LoVo (cell line): ENCODE measurements around the gene ZNF407.
A peak's percentile ranks its signal among the peaks of the same experiment; 100 is the strongest.

Source experiments
- DNase-seq: peaks from one replicate; pipeline ENCODE4 v3.0.0-alpha.2; 2016; ENCODE audit warnings: low spot score

ZNF407 gene

GRCh38 chr18:74789078-74789477 lies 191.4 kb downstream of the ZNF407 start:
- DNase-seq = no peak

DNA sequence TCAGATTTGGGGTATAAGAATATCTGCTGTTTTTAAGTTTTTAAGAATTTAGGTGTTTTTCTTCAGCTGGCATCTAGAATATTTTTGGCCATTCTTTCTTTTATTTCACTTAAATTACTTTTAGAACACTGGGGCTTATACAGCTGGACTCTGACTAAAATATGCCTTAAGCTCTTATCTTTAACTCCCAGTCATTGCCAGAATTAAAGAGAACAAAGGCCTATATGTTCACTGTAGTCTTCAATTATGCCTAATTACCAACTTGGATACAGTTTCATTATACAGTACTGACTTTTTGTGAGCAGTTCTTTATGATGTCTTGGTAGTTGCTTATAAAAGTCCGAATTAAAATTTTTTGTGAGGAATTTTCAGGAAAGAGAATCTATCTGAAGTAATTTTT lies 192.8 kb downstream of the ZNF407 start:
- no peak for DNase-seq

DNA sequence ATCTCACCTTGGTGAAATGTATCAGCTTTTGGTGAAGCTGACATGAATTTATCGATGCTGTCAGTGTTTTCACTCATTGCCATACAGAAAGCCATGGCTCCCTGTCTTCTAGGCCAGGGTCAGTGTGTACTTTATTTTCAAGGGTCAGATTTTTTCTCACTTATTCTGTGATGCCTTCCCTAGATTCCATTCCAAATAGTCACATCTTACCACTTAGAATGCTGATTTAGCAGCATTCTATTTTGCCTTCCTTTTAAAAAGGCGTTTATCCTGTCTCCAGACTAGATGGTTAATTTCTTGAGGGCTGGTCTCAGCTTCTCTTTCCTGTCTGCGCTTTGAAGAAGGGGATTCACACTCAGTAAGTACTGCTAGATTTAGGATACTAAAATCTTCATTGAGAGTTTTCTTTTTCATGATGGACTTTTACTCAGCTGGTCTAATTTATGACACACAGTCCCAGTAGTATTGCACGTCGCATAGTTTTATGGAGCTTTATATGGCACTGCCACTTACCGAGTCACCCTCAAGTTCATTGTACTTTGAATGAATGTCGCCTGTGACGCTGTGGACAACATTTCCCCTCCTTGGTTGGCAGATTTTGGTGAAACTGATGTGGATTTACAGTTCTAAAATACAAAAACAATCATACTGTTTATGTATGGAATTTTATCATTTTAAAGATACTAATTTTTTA lies 194.0 kb downstream of the ZNF407 start:
- DNase-seq = no peak

- DNase-seq = no peak
Observed at GRCh38 chr18:74793746-74794145, 196.1 kb downstream of the ZNF407 start.

GRCh38 chr18:74795751-74796150 lies 198.1 kb downstream of the ZNF407 start:
- no peak for DNase-seq

DNA sequence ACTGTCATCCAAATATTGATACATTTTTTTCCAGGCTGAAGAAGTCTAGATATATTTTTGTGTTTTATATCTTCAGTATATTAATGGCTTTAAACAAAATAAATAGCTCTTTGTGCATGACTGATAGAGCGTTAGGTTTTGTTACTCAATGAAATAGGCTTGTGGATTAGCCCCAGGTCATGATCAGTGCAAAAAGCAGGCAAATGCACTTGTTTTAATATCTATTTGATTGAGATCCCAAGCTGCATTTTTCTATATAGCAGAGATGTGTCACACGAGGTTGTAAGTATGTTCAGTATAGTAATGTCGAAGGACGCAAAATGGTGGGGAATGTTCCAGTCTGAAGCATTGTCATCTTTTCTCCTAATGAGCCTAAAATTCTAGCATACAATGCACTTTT lies 198.5 kb downstream of the ZNF407 start:
- DNase-seq = no peak

DNA sequence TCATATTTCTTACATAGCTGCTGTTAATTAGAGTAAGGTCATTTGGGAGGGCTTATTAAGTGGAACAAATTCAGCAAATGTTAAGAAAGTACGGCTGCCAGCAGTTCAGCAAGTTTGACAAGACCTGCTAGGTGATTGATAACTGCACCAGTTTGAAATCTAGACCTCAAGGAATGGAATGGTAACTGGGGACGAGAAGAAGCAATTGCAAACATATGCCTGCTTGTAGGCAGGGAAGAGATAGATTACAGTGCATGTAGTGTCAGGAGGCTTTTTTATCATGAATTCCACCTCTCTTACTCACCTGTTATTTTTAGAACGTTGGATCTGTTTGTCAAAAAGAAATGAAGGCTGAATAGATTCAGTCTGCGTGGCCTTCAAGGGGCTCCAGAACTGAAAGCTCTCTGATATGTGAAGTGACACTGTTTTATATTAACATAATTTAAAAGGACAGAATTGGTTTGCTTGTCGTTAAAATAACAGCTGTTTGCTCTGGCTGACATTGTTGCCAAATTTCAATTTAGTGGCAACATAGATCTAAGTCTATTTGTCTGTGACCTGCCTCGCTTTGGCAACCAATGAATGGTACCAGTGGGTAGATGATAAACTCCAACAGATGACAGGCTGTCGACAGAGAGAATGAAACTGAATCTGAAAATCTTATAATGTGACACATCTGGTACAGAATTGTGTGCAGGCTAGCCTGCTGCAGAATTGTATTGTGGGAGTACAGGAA lies 199.3 kb downstream of the ZNF407 start:
- peak; percentile 15 for DNase-seq

GRCh38 chr18:74797577-74798151 lies 200.0 kb downstream of the ZNF407 start:
- DNase-seq = no peak

- no peak for DNase-seq
Observed at GRCh38 chr18:74799542-74799941, 201.9 kb downstream of the ZNF407 start.

DNA sequence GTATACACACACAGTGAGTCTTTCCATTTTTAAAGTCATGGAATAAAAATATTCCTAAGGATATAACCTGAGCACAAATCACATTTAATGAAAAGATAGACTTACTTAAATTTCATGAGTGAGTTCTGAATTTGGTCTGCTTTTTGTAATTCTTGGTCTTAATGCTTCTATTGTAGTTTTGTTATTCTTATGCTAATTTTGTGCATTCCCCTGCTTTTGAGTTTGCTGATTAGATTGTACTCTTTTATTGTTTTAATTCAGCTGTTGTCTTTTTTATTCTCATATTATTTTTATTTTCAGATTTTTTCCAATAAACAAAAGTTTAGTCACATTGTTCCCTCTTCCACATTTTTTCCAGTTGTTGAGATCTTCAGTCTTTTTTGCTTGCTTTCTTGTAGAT lies 202.4 kb downstream of the ZNF407 start:
- no peak for DNase-seq

- no peak for DNase-seq
Observed at GRCh38 chr18:74803117-74803516, 205.4 kb downstream of the ZNF407 start.

DNA sequence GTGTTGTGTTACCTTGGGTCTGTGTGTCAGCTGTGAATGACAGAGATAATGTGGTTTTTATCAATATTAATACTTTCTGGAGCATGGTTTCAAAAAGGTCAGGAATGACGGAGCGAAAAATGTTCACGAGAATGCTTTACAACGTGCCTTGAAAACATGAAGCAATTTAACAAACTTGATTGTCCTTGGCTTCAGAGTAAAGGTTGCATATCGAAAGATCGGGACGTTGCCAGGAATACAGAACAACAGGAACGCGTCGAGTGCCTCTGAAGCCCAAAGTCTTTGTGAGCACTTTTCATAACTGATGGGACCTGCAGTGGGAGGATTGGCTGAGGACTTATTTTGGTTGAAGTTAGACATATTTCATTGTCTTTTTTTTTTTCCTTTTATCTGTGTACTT lies 206.1 kb downstream of the ZNF407 start:
- no peak for DNase-seq

DNA sequence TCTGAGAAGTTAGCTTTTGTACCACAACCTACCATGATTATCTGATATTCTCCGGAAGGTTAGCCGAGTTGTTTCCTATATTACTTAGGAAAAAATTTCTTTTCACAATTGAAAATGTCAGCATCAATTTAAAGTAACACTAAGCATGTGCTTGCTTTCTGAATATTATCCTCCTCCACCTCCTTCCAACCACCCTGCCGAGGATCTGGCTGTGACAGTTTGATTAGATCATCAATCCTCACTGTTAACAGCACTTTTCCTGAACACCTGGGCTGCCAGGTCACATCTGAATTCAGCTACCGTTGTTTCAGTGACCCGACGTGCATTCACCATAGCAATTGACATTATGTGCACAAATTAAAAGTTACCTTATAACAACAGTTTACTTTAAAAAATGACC lies 207.0 kb downstream of the ZNF407 start:
- DNase-seq = no peak

DNA sequence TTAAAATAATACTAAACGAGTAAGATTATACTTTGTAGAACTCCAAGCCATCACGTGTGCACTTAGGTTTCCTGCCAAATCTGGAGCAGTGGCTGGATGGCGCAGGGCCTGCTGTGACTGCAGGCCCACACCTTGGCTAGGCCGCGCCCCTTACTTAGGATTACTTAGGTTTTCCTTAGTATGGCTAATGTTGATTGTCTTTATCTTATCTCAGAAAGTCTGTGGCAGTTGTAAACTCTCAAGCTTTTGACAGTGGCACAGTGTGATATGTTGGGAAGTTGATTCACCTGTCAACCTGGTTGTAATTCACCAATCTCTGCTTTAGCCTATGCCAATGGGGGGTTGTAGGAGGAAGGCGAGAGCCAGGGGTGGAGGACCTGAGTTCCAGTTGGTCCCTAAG lies 208.4 kb downstream of the ZNF407 start:
- DNase-seq = peak; percentile 58

DNA sequence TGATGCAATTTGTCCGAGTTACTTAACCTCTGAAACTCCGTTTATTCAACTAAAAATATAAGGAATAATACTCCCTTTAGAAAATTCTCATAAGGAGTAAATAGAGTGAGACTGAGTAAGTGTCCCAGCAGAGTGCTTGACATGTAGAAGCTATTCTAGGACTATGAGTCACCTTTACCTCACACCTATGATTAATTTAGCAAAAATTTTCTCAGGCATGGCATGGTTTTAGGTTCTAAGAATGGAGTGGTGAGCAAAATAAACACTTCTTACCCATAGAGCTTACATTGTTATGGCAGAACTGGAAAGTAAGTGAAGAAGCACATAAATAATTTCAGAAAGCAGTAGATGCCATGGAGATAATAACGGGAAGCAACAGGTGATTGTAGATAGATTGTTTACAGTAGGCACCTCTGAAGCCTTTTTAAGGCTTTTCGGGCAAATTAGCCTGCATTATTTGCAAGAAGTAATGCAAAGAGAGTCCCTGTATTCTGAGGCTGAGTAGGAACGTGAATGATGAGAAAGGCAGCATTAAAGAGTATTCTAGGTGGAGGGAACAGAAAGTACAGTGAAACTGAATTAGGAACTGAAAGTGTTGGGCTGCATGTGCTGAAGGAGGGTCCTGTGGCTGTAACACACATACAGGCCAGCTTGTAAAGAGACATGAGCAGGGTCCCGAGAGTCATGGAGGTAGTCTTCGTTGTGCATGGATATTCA lies 209.2 kb downstream of the ZNF407 start:
- DNase-seq = peak; percentile 83

- no peak for DNase-seq
Observed at GRCh38 chr18:74817576-74817975, 219.9 kb downstream of the ZNF407 start.

- no peak for DNase-seq
Observed at GRCh38 chr18:74818516-74819175, 221.0 kb downstream of the ZNF407 start.

- DNase-seq = no peak
Observed at GRCh38 chr18:74819433-74820059, 221.9 kb downstream of the ZNF407 start.

- no peak for DNase-seq
Observed at GRCh38 chr18:74820160-74820780, 222.6 kb downstream of the ZNF407 start.

GRCh38 chr18:74825460-74825859 lies 227.8 kb downstream of the ZNF407 start:
- DNase-seq = no peak

GRCh38 chr18:74826572-74826971 lies 228.9 kb downstream of the ZNF407 start:
- DNase-seq = no peak
